Lung (tissue), 13 donors: Measurements from ENCODE around the gene FAM222B. TPM values are rescaled to one million over a fixed set of nuclear protein-coding genes. Genes with fewer than 3 reads are reported as not detected.
A peak's percentile ranks its signal among the peaks of the same experiment; 100 is the strongest.

Experiments used
- ATAC-seq: fragments of 200-7000 bp; cut with Tn5 transposase; one replicate; pipeline ENCODE4 v1.9.1; 2020; ENCODE audit warnings: moderate number of reproducible peaks; ENCODE audit not compliant: insufficient read depth, low FRiP score
- DNase-seq, 3 donors: peaks; one replicate each; pipeline ENCODE4 v3.0.0-alpha.2; 2013 to 2017
- H3K27ac ChIP-seq, 2 donors: one replicate each; pipeline ENCODE4 v1.5.1; 2013; ENCODE audit warnings: mild to moderate bottlenecking in 2 of 2, moderate library complexity in 2 of 2, control low read depth in 1 of 2, inconsistent platforms in 1 of 2, low read depth in 1 of 2, low read length in 1 of 2
- H3K27me3 ChIP-seq, 3 donors: one replicate each; pipeline ENCODE4 v1.5.1; 2013; ENCODE audit warnings: low read length in 2 of 3; ENCODE audit not compliant: control insufficient read depth in 3 of 3, insufficient read depth in 3 of 3
- H3K36me3 ChIP-seq, 4 donors: one replicate each; pipeline ENCODE4 v1.5.1; 2013; ENCODE audit warnings: low read length in 4 of 4, mild to moderate bottlenecking in 1 of 4, moderate library complexity in 1 of 4; ENCODE audit not compliant: control insufficient read depth in 4 of 4, insufficient read depth in 4 of 4
- H3K4me1 ChIP-seq, 5 donors: one replicate each; pipeline ENCODE4 v1.5.1; 2013; ENCODE audit warnings: low read length in 5 of 5, mild to moderate bottlenecking in 2 of 5, moderate library complexity in 1 of 5; ENCODE audit not compliant: control insufficient read depth in 5 of 5, insufficient read depth in 5 of 5
- H3K4me3 ChIP-seq: one replicate; pipeline ENCODE4 v1.5.1; 2013; ENCODE audit warnings: mild to moderate bottlenecking, control low read depth, moderate library complexity
- H3K9ac ChIP-seq, 2 donors: one replicate each; pipeline ENCODE4 v1.5.1; 2013; ENCODE audit warnings: low read length in 2 of 2, control low read depth in 1 of 2; ENCODE audit not compliant: insufficient read depth in 1 of 2
- H3K9me3 ChIP-seq, 4 donors: one replicate each; pipeline ENCODE4 v1.5.1; 2013; ENCODE audit warnings: low read length in 3 of 4, mild to moderate bottlenecking in 1 of 4, moderate library complexity in 1 of 4; ENCODE audit not compliant: control insufficient read depth in 4 of 4, insufficient read depth in 3 of 4
- WGBS, 2 donors: extraction: QIAGEN DNeasy Blood & Tissue Kit; methylation state at CpG; one replicate each; pipeline ENCODE4 v1.1.7; 2013; 5-methylcytosine and 5-hydroxymethylcytosine counted together
- polyA plus RNA-seq, 2 donors: library from polyadenylated mRNA; stranded (reverse); fragments of 200-250 nt; gene quantifications; one replicate each; pipeline ENCODE4 v1.2.1, GENCODE V29; 2013
- small RNA-seq: library from RNA; depleted of rRNA; stranded (forward); fragments of <200 nt; gene quantifications from one replicate; pipeline ENCODE3, GENCODE V24; 2014; ENCODE audit warnings: low replicate concordance
- total RNA-seq, 2 donors: library from RNA; depleted of rRNA in 1 of 2; stranded (reverse); fragments of >200 nt in 1 of 2; gene quantifications; one replicate each; pipeline ENCODE4 v1.2.1, GENCODE V29; 2014 to 2021
- TF ChIP-seq, protein P1 (sequence below): IDR thresholded peaks from 2 replicates; pipeline ENCODE4 v1.5.1; 2012; ENCODE audit warnings: mild to moderate bottlenecking; ENCODE audit errors: control extremely low read depth, extremely low read depth
- donor health status: control.
- donor health status: control.
- donor health status: Bipolar disorder and iron deficiency.
- donor health status: healthy.
- donor health status: DM: yes; HTN: yes; CAD: no.

Gene FAM222B
- total and polyA plus RNA-seq, 4 donors = 8.3 to 17.7 (median 9.2) TPM

DNA sequence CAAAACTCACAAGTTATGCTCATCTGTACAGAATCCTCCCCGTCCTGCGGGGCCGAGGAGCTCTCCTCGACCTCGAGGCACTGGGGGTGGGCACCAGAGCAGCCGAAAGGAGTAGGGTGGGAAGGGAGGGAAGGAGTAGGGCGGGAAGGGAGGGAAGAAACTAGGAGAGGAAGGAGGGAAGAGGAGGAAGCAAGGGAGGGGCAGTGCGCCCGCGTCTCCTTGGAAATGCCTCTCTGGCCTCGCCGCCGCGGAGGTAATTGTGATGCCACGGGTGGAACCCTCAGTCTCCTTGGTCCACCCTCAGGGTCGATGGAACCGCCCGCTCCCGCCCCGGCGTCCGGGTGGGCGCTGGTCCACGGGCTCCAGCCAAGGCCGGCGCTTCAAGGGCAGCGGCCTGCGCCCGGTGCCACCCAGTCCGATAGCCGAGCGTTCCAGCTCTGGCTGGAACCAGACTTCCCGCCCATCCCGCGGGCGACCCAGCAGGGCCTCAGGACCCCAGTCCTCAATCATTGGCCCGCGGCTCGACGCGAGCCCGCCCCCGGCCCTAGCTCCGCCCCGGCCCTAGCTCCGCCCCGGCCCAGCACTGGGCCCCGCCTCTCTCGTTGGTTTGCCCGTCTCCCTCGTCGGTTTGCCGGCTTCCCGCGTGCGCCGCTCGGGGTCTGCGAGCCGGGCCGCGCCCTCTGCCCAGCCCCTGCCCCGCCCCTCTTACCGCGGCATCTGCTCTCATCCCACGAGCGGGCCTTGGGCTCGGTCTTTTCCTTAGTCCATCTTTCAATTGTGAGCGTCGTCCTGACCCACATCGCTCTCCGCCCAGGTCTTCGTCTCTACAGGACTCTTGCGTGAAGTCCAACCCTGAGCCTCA lies 131.5 kb downstream of the FAM222B start:
- 0% methylated on average over 60 to 74 of the region's 74 CpGs for WGBS, 2 donors
- H3K4me1 ChIP-seq = peaks cover 0 to 23% (median 5%) of the 10 kb centered on the region in 5 donors
- H3K36me3 ChIP-seq = peaks cover 0 to 29% (median 12%) of the 10 kb centered on the region in 4 donors
- TF ChIP-seq, protein P1, sequence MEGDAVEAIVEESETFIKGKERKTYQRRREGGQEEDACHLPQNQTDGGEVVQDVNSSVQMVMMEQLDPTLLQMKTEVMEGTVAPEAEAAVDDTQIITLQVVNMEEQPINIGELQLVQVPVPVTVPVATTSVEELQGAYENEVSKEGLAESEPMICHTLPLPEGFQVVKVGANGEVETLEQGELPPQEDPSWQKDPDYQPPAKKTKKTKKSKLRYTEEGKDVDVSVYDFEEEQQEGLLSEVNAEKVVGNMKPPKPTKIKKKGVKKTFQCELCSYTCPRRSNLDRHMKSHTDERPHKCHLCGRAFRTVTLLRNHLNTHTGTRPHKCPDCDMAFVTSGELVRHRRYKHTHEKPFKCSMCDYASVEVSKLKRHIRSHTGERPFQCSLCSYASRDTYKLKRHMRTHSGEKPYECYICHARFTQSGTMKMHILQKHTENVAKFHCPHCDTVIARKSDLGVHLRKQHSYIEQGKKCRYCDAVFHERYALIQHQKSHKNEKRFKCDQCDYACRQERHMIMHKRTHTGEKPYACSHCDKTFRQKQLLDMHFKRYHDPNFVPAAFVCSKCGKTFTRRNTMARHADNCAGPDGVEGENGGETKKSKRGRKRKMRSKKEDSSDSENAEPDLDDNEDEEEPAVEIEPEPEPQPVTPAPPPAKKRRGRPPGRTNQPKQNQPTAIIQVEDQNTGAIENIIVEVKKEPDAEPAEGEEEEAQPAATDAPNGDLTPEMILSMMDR = no peak
- ATAC-seq = peak; percentile 97
- H3K27ac ChIP-seq = peak overlapping the region; percentile 84 to 90
- no peaks in the 10 kb centered on the region for H3K9me3 ChIP-seq
- peak overlapping the region; percentile 25 to 89 for H3K9ac ChIP-seq
- no peaks in the 10 kb centered on the region for H3K27me3 ChIP-seq
- peak overlapping the region; percentile 57 for H3K4me3 ChIP-seq
- DNase-seq = peak; percentile 97 to 98 (median 98)

DNA sequence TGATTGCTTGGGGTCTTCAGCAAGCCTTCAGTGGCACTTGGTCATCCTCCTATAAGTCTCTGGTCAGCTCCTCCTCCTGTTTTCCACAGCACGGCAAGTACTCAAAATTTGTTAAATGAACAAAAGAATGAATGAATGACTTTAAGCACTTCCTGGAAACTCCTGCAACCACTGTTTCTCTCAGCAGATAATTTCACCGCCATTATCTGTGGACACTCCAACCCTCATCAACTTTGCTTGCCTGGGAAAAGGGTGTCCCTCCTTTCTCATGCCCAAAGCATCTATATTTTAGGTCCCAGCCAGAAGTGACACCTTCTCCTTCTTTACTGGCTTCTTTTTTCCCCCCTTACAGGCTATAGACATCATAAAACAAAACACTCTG lies 135.3 kb downstream of the FAM222B start:
- no peaks in the 10 kb centered on the region for H3K27me3 ChIP-seq
- no peak overlapping the region for H3K27ac ChIP-seq
- H3K4me3 ChIP-seq = no peak overlapping the region
- peaks cover 5 to 25% (median 9%) of the 10 kb centered on the region in 4 donors for H3K36me3 ChIP-seq
- peaks cover 0 to 12% (median 0%) of the 10 kb centered on the region in 5 donors for H3K4me1 ChIP-seq
- WGBS, 2 donors = 89 to 96% methylated on average over 2 of the region's 2 CpGs
- ATAC-seq = no peak
- TF ChIP-seq, protein P1 = no peak
- no peak for DNase-seq
- no peak overlapping the region for H3K9ac ChIP-seq
- H3K9me3 ChIP-seq = no peaks in the 10 kb centered on the region

DNA sequence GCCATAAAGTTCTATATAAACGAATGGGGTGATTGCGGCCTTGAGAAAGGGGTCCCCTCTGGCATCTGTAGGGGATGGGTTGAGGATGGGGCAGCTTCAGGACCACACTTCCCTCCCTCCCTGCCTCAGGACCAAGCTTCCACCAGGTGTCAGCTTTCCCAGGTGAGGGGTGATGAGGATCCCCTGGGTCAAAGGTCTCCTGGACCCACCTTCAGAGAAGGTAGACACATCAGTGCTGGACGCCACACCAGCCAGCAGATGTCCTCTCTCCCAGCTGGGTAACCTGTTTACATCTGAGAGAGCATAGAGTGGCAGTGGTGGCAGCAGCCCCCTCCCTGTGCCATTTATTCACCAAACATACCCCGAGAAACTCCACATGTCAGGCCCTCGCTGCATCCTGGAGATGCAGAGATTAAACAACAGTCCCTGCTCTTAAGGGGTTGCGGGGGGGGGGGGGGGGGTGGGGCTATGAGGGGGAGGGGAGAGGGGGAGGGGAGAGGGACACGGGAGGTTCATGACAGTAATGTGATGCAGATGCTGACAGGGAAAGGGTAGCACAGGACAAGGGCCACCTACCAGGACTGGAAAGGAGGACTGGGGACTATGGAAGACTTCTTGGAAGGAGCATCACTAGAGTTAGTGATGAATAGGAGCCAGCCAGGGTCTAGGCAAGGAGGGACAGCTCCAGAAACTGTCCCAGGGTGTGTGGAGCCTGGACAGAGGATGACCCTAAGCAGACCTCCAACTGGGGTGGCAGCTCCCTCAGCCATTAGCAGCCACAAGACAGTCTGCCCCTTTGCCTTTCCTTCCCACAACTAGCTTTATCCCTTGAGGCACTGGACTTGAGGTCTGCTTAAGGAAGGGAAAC lies 135.9 kb downstream of the FAM222B start:
- Histone ChIP-seq H3K9ac (no peak overlapping the region), H3K4me3 (no peak overlapping the region), H3K4me1 (peaks cover 0 to 8% (median 0%) of the 10 kb centered on the region in 5 donors), H3K36me3 (peaks cover 6 to 31% (median 10%) of the 10 kb centered on the region in 4 donors), H3K9me3 (no peaks in the 10 kb centered on the region), H3K27me3 (no peaks in the 10 kb centered on the region), H3K27ac (no peak overlapping the region)
- ATAC-seq = no peak
- WGBS, 2 donors = 69 to 79% methylated on average over 6 to 7 of the region's 7 CpGs
- DNase-seq = no peak
- TF ChIP-seq, protein P1 = no peak

Small RNA genes within 50 kb of the gene (small RNA-seq; reads per million reads assigned to genes)
- not detected for gene RF00019
- gene SNORD42A = not detected
- not detected for gene SNORD42B
- not detected for gene SNORD4A
- not detected for gene SNORD4B

Other genes with a start within 250 kb of the FAM222B start
- 10 to 100 TPM; 10.5 to 15.0 TPM for gene SPAG5, start 243.8 kb downstream of the FAM222B start, total RNA-seq
- 1 to 10 TPM; 6.3 to 9.9 TPM for gene SPAG5, start 243.8 kb downstream of the FAM222B start, polyA plus RNA-seq
- 10 to 100 TPM; 12.2 to 14.3 TPM for gene RSKR, start 228.6 kb downstream of the FAM222B start, total RNA-seq
- gene RSKR, start 228.6 kb downstream of the FAM222B start, polyA plus RNA-seq = 1 to 10 TPM; 3.9 to 5.5 TPM
- gene BLTP2, start 197.6 kb downstream of the FAM222B start, total RNA-seq = 100 to 1,000 TPM in 1 of 2 donors, 10 to 100 TPM in 1; 81.3 to 147 TPM
- 10 to 100 TPM; 23.4 to 46.4 TPM for gene BLTP2, start 197.6 kb downstream of the FAM222B start, polyA plus RNA-seq
- gene SDF2, start 180.9 kb downstream of the FAM222B start, total RNA-seq = 10 to 100 TPM; 45.1 to 51.9 TPM
- 10 to 100 TPM; 36.5 to 73.3 TPM for gene SDF2, start 180.9 kb downstream of the FAM222B start, polyA plus RNA-seq
- 10 to 100 TPM; 64.8 to 96.4 TPM for gene SUPT6H, start 180.6 kb downstream of the FAM222B start, total RNA-seq
- gene SUPT6H, start 180.6 kb downstream of the FAM222B start, polyA plus RNA-seq = 10 to 100 TPM; 27.5 to 32.4 TPM
- 1 to 10 TPM; 2.1 to 3.7 TPM for gene PROCA1, start 130.9 kb downstream of the FAM222B start, total RNA-seq
- 1 to 10 TPM; 1.2 to 3.4 TPM for gene PROCA1, start 130.9 kb downstream of the FAM222B start, polyA plus RNA-seq
- 10 to 100 TPM; 77.8 to 91.8 TPM for gene RAB34, start 124.9 kb downstream of the FAM222B start, total RNA-seq
- gene RAB34, start 124.9 kb downstream of the FAM222B start, polyA plus RNA-seq = 100 to 1,000 TPM; 103 TPM
- 1,000 to 10,000 TPM in 1 of 2 donors, 100 to 1,000 TPM in 1; 528 to 1,109 TPM for gene RPL23A, start 122.8 kb downstream of the FAM222B start, total RNA-seq
- gene RPL23A, start 122.8 kb downstream of the FAM222B start, polyA plus RNA-seq = 1,000 to 10,000 TPM in 1 of 2 donors, 100 to 1,000 TPM in 1; 955 to 1,200 TPM
- gene TLCD1, start 116.6 kb downstream of the FAM222B start, total RNA-seq = 10 to 100 TPM in 1 of 2 donors, 1 to 10 TPM in 1; 3.8 to 32.0 TPM
- gene TLCD1, start 116.6 kb downstream of the FAM222B start, polyA plus RNA-seq = 10 to 100 TPM; 25.4 to 42.0 TPM
- gene NEK8, start 114.0 kb downstream of the FAM222B start, total RNA-seq = 10 to 100 TPM in 1 of 2 donors, 1 to 10 TPM in 1; 5.7 to 14.7 TPM
- 1 to 10 TPM; 5.1 to 9.2 TPM for gene NEK8, start 114.0 kb downstream of the FAM222B start, polyA plus RNA-seq
- 10 to 100 TPM; 35.7 to 92.4 TPM for gene TRAF4, start 98.8 kb downstream of the FAM222B start, total RNA-seq
- gene TRAF4, start 98.8 kb downstream of the FAM222B start, polyA plus RNA-seq = 10 to 100 TPM; 51.9 to 56.3 TPM
- 10 to 100 TPM; 28.4 to 39.3 TPM for gene ERAL1, start 12.2 kb upstream of the FAM222B start, total RNA-seq
- 10 to 100 TPM; 36.8 to 37.0 TPM for gene ERAL1, start 12.2 kb upstream of the FAM222B start, polyA plus RNA-seq
- 100 to 1,000 TPM in 1 of 2 donors, 10 to 100 TPM in 1; 46.2 to 168 TPM for gene FLOT2, start 54.9 kb upstream of the FAM222B start, total RNA-seq
- 100 to 1,000 TPM in 1 of 2 donors, 10 to 100 TPM in 1; 73.6 to 226 TPM for gene FLOT2, start 54.9 kb upstream of the FAM222B start, polyA plus RNA-seq
- gene DHRS13, start 60.3 kb upstream of the FAM222B start, total RNA-seq = 10 to 100 TPM; 10.5 to 14.2 TPM
- 10 to 100 TPM; 20.6 to 29.9 TPM for gene DHRS13, start 60.3 kb upstream of the FAM222B start, polyA plus RNA-seq
- 10 to 100 TPM; 51.5 to 59.1 TPM for gene PHF12, start 108.7 kb upstream of the FAM222B start, total RNA-seq
- 10 to 100 TPM; 12.6 to 23.1 TPM for gene PHF12, start 108.7 kb upstream of the FAM222B start, polyA plus RNA-seq
- under 1 TPM in 1 of 2 donors, not detected in 1; 0.54 TPM for gene SEZ6, start 163.2 kb upstream of the FAM222B start, total RNA-seq
- gene SEZ6, start 163.2 kb upstream of the FAM222B start, polyA plus RNA-seq = under 1 TPM; 0.07 to 0.18 TPM
- gene PIPOX, start 200.4 kb upstream of the FAM222B start, total RNA-seq = 1 to 10 TPM; 1.4 to 1.9 TPM
- gene PIPOX, start 200.4 kb upstream of the FAM222B start, polyA plus RNA-seq = under 1 TPM; 0.27 to 0.39 TPM